Esophagus squamous epithelium (tissue), 5 donors: ENCODE results near the gene CAMKMT. TPM values are rescaled to one million over a fixed set of nuclear protein-coding genes. Genes with fewer than 3 reads are reported as not detected.

Experiments used
- DNase-seq: peaks from one replicate; lab custom pipeline; 2025; lab: John Stamatoyannopoulos, UW
- H3K27ac ChIP-seq, 4 donors: fragments of 200-600 bp; sonication (generic); one replicate each; pipeline ENCODE4 v1.5.1; 2016 to 2019; ENCODE audit warnings: mild to moderate bottlenecking in 1 of 4
- H3K27me3 ChIP-seq, 4 donors: fragments of 200-600 bp; sonication (generic); 1 replicate in 3 of 4; 2 replicates in 1 of 4; pipeline versions ENCODE4 v1.5.1 to v1.6.0; 2017 to 2021; ENCODE audit warnings: antibody characterized with exemption in 1 of 4
- H3K36me3 ChIP-seq, 3 donors: fragments of 200-600 bp; sonication (generic); one replicate each; pipeline ENCODE4 v1.5.1; 2016 to 2019
- H3K4me1 ChIP-seq, 3 donors: fragments of 200-600 bp; sonication (generic); one replicate each; pipeline ENCODE4 v1.5.1; 2017 to 2019
- H3K4me3 ChIP-seq, 4 donors: fragments of 200-600 bp; sonication (generic); 1 replicate in 3 of 4; 2 replicates in 1 of 4; pipeline ENCODE4 v1.5.1; 2016 to 2019; ENCODE audit warnings: mild to moderate bottlenecking in 2 of 4, moderate library complexity in 1 of 4
- H3K9me3 ChIP-seq, 3 donors: fragments of 200-600 bp; sonication (generic); one replicate each; pipeline ENCODE4 v1.5.1; 2016 to 2019
- POLR2A ChIP-seq, 4 donors: fragments of 450-650 bp; IDR thresholded peaks; one replicate each; pipeline ENCODE4 v1.6.1; 2017; ENCODE audit warnings: antibody characterized with exemption in 4 of 4, mild to moderate bottlenecking in 4 of 4, moderate library complexity in 3 of 4
- WGBS, 2 donors: methylation state at CpG; one replicate each; pipeline ENCODE4 v1.1.5; 2018; 5-methylcytosine and 5-hydroxymethylcytosine counted together
- intact Hi-C: fragments of 100-400 bp; cut with DNase I; formaldehyde crosslinking; loops from one replicate; pipeline ENCODE4 v1.15.0; 2022
- total RNA-seq, 4 donors: library from RNA; depleted of rRNA; stranded (reverse); fragments of >200 nt; gene quantifications; one replicate each; pipeline ENCODE4 v1.1.0, GENCODE V29; 2016
- TF ChIP-seq, protein P1 (sequence below), 6 experiments: fragments of 450-650 bp in 4 of 6; fragments of 200-600 bp in 2 of 6; sonication (generic) in 2 of 6; IDR thresholded peaks; one replicate each; pipeline ENCODE4 v1.5.1; 2016 to 2019; ENCODE audit warnings: antibody characterized with exemption in 6 of 6, mild to moderate bottlenecking in 4 of 6, moderate library complexity in 4 of 6
- donor health status: DM: yes; HTN: yes; CAD: no.

Gene CAMKMT
- total RNA-seq, 4 donors from 2014 or later = 5.7 to 14.4 (median 10.6) TPM

DNA sequence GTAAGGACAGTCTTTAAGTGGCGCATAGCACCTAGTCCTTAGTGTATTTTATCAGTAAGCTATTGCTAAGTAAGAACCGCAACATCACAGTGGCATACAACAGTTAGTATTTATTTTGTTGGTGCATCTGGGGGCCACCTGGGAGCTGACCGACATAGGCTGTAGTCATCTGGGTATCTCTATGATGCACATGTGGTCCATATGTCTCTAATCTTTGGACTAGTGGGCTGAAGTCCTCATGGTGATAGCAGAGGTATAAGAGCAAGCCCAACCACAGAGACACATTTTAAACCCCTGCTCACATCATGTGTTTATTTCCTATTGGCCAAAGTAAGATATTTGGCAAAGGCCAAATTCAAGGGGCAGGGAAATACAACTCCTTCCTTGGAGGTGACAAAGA, 2.9 kb downstream of the CAMKMT start:
- intact Hi-C loops = no loop called here
- 91 to 96% methylated on average over 3 of the region's 3 CpGs for WGBS, 2 donors

DNA sequence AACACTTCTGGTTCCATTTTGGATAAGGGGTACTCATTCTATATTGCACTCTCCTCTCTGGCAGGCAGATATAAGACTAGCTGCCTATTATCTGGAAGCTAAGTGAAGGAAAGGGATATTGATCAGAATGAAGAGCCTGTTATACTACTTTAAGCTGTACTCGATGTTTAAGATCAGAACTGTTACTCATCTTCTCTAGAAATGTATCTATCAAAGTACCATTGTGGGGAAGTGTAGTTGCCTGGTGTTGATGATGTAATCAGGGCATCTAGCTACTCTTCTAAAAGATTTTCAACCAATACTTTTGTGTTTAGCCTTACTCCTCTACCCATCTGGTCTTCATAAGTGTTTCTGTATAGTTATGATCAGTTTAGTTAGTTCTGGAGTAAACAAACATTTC, 5.8 kb downstream of the CAMKMT start:
- no peak for TF ChIP-seq POLR2A (IDR thresholded peaks at IDR 0.05)
- TF ChIP-seq, protein P1, sequence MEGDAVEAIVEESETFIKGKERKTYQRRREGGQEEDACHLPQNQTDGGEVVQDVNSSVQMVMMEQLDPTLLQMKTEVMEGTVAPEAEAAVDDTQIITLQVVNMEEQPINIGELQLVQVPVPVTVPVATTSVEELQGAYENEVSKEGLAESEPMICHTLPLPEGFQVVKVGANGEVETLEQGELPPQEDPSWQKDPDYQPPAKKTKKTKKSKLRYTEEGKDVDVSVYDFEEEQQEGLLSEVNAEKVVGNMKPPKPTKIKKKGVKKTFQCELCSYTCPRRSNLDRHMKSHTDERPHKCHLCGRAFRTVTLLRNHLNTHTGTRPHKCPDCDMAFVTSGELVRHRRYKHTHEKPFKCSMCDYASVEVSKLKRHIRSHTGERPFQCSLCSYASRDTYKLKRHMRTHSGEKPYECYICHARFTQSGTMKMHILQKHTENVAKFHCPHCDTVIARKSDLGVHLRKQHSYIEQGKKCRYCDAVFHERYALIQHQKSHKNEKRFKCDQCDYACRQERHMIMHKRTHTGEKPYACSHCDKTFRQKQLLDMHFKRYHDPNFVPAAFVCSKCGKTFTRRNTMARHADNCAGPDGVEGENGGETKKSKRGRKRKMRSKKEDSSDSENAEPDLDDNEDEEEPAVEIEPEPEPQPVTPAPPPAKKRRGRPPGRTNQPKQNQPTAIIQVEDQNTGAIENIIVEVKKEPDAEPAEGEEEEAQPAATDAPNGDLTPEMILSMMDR (IDR thresholded peaks at IDR 0.05) = no peak
- intact Hi-C loops = no loop called here
- no peak overlapping the region for H3K4me3 ChIP-seq
- WGBS, 2 donors = 68 to 76% methylated on average over 1 of the region's 1 CpG
- no peak overlapping the region for H3K27ac ChIP-seq
- H3K27me3 ChIP-seq = no peaks in the 10 kb centered on the region
- DNase-seq = no peak
- H3K36me3 ChIP-seq = peaks cover 0 to 7% (median 0%) of the 10 kb centered on the region in 3 donors
- peaks cover 0 to 11% (median 4%) of the 10 kb centered on the region in 3 donors for H3K4me1 ChIP-seq
- no peaks in the 10 kb centered on the region for H3K9me3 ChIP-seq

More for the DNA sequence above, 2.9 kb downstream of the CAMKMT start:
- DNase-seq = no peak
- no peak for TF ChIP-seq POLR2A (IDR thresholded peaks at IDR 0.05)
- TF ChIP-seq, protein P1 (IDR thresholded peaks at IDR 0.05) = no peak
- no peaks in the 10 kb centered on the region for H3K36me3 ChIP-seq
- no peak overlapping the region for H3K4me3 ChIP-seq
- H3K9me3 ChIP-seq = no peaks in the 10 kb centered on the region
- H3K27ac ChIP-seq = no peak overlapping the region
- peaks cover 4 to 26% (median 4%) of the 10 kb centered on the region in 3 donors for H3K4me1 ChIP-seq
- H3K27me3 ChIP-seq = no peaks in the 10 kb centered on the region

DNA sequence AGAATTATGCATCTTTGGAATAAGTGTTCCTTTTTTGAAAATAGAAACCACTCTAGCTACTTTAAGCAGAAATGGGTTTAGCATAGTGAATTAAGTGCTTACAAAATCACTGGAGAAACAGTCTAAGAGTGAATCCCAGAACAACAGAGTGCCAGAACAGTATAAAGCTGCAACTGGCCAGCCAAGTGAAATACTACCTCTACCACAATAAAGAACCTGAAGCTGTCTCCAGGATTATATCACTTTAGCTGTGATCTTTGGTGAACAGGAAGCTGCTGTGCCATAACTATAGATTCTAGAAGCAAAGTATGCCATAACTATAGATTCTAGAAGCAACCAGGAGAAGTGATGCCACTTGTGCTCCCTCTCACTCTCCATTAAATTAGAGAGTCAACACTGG, 7.6 kb downstream of the CAMKMT start:
- TF ChIP-seq, protein P1 (IDR thresholded peaks at IDR 0.05) = no peak
- TF ChIP-seq POLR2A (IDR thresholded peaks at IDR 0.05) = no peak
- H3K4me1 ChIP-seq = no peaks in the 10 kb centered on the region

DNA sequence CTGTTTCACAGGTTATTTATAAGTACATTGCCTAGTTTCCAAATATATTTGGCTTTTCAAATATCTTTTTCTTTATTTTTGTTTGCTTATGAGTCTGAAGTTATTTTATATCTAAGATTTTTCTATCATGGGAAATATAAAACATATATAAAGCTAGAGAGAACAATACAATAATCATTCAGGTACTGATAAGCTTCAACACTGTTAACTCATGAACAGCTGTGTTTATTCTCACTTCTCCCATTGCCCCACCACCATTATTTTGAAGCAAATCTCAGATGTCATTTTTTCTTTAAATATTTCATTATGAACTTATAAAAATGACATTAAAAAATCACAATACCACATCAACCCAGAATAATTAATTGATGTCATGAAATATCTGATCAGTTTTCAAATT, 9.7 kb downstream of the CAMKMT start:
- DNase-seq = no peak
- TF ChIP-seq, protein P1 (IDR thresholded peaks at IDR 0.05) = no peak
- TF ChIP-seq POLR2A (IDR thresholded peaks at IDR 0.05) = no peak
- Histone ChIP-seq H3K27me3 (no peaks in the 10 kb centered on the region), H3K4me1 (no peaks in the 10 kb centered on the region), H3K27ac (no peak overlapping the region), H3K36me3 (peaks cover 0 to 15% (median 0%) of the 10 kb centered on the region in 3 donors), H3K9me3 (no peaks in the 10 kb centered on the region), H3K4me3 (no peak overlapping the region)
- intact Hi-C loops = no loop called here

More for the DNA sequence above, 7.6 kb downstream of the CAMKMT start:
- intact Hi-C loops = no loop called here
- H3K27me3 ChIP-seq = no peaks in the 10 kb centered on the region
- no peak overlapping the region for H3K4me3 ChIP-seq
- H3K9me3 ChIP-seq = no peaks in the 10 kb centered on the region
- peaks cover 0 to 9% (median 0%) of the 10 kb centered on the region in 3 donors for H3K36me3 ChIP-seq
- no peak for DNase-seq
- no peak overlapping the region for H3K27ac ChIP-seq

DNA sequence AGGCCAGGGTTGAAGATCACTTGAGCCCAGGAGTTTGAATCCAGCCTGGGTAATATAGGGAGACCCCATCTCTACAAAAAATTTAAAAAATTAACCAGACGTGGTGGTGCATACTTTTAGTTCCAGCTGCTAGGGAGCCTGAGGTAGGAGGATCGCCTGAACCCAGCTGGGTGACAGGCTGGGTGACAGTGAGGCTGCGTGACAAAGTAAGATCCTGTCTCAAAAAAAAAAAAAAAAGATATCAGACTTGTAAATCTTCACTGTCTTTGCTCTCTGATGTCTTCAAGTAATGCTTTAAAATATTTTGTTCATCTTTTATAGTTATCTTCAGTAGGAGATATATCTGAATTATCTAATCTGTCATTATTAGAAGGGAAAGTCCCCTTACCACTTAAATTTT, 10.5 kb downstream of the CAMKMT start:
- Histone ChIP-seq H3K27me3 (no peaks in the 10 kb centered on the region), H3K36me3 (peaks cover 0 to 15% (median 0%) of the 10 kb centered on the region in 3 donors), H3K9me3 (no peaks in the 10 kb centered on the region), H3K4me3 (no peak overlapping the region), H3K4me1 (no peaks in the 10 kb centered on the region), H3K27ac (no peak overlapping the region)
- TF ChIP-seq, protein P1 (IDR thresholded peaks at IDR 0.05) = no peak
- no peak for TF ChIP-seq POLR2A (IDR thresholded peaks at IDR 0.05)
- no peak for DNase-seq
- 85 to 88% methylated on average over 3 of the region's 3 CpGs for WGBS, 2 donors
- intact Hi-C loops = no loop called here
